Measurements from ENCODE around the gene WNT5B.

WNT5B gene

GRCh38 chr12:1634590-1635191, 5.7 kb downstream of the WNT5B start:
- peak; percentile 91 for TF ChIP-seq CTCF (IDR thresholded peaks at IDR 0.05; ENCODE audit: low read depth, low read length)
- no peak overlapping the region for H3K4me3 ChIP-seq (replicated peaks in 1 of 2; ENCODE audit: low read depth in 2 of 2, low read length in 2 of 2)
- DNase-seq (ENCODE audit: low read depth in 2 of 2): peak; percentile 81 to 89

GRCh38 chr12:1635301-1636095, 6.5 kb downstream of the WNT5B start:
- peak in 1 of 2 donors; percentile 42 for DNase-seq (ENCODE audit: low read depth in 2 of 2)
- TF ChIP-seq CTCF (IDR thresholded peaks at IDR 0.05; ENCODE audit: low read depth, low read length): no peak
- H3K4me3 ChIP-seq (replicated peaks in 1 of 2; ENCODE audit: low read depth in 2 of 2, low read length in 2 of 2): no peak overlapping the region

GRCh38 chr12:1638203-1638602, 9.2 kb downstream of the WNT5B start:
- H3K4me3 ChIP-seq (replicated peaks in 1 of 2; ENCODE audit: low read depth in 2 of 2, low read length in 2 of 2): no peak overlapping the region
- no peak for DNase-seq (ENCODE audit: low read depth in 2 of 2)
- TF ChIP-seq CTCF (IDR thresholded peaks at IDR 0.05; ENCODE audit: low read depth, low read length): no peak

- no peak for DNase-seq (ENCODE audit: low read depth in 2 of 2)
- H3K4me3 ChIP-seq (replicated peaks in 1 of 2; ENCODE audit: low read depth in 2 of 2, low read length in 2 of 2): no peak overlapping the region
- TF ChIP-seq CTCF (IDR thresholded peaks at IDR 0.05; ENCODE audit: low read depth, low read length): no peak
These were observed 10.5 kb downstream of the WNT5B start for GRCh38 chr12:1639538-1639937.

- TF ChIP-seq CTCF (IDR thresholded peaks at IDR 0.05; ENCODE audit: low read depth, low read length): no peak
- H3K4me3 ChIP-seq (replicated peaks in 1 of 2; ENCODE audit: low read depth in 2 of 2, low read length in 2 of 2): no peak overlapping the region
- DNase-seq (ENCODE audit: low read depth in 2 of 2): no peak
These were observed 11.6 kb downstream of the WNT5B start for GRCh38 chr12:1640328-1641234.

- no peak for DNase-seq (ENCODE audit: low read depth in 2 of 2)
- TF ChIP-seq CTCF (IDR thresholded peaks at IDR 0.05; ENCODE audit: low read depth, low read length): no peak
- H3K4me3 ChIP-seq (replicated peaks in 1 of 2; ENCODE audit: low read depth in 2 of 2, low read length in 2 of 2): no peak overlapping the region
These were observed 13.5 kb downstream of the WNT5B start for GRCh38 chr12:1642513-1642912.
